Measurements from ENCODE around the gene SVOP.

Gene SVOP

DNA sequence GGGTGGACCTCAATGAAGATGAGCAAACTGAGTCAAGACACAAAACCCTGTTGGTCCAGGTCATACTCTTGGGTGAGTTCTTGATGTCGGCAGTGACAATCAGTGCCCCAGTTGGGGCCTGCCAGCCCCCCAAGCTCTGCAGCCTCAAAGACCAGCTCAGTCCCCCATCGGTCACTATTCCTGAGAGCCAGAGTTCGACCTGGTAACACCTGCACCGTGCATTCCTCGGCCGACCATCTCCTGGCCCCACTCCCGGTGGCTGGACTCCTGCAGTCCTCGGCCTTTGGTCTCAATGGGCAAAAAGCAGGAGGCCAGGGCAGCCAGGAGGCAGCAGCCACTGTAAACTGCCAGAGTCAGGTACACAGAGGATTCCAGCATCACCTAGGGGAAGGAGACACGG lies 108.5 kb downstream of the SVOP start:
- Histone ChIP-seq H3K9me3 (ENCODE audit: control insufficient read depth, insufficient read depth, low read length) (no peaks in the 10 kb centered on the region), H4K20me1 (ENCODE audit: control insufficient read depth, insufficient read depth, low read depth, low read length) (no peaks in the 10 kb centered on the region), H3K4me2 (ENCODE audit: low read length) (no peak overlapping the region), H3K27ac (ENCODE audit: low read depth, low read length) (no peak overlapping the region), H3K4me3 (ENCODE audit: low read length) (no peak overlapping the region), H3K79me2 (ENCODE audit: control insufficient read depth, low read length) (no peaks in the 10 kb centered on the region), H3K9me2 (replicated peaks; ENCODE audit: control insufficient read depth, low read length) (no peaks in the 10 kb centered on the region), H3K36me3 (ENCODE audit: control insufficient read depth, low read length) (no peaks in the 10 kb centered on the region), H3K27me3 (ENCODE audit: control insufficient read depth, low read length) (peaks cover 6% of the 10 kb centered on the region; the same call in 1 of the 2 replicates), H3F3A (ENCODE audit: control insufficient read depth, insufficient read depth) (no peaks in the 10 kb centered on the region), H3K4me1 (ENCODE audit: control insufficient read depth, low read length) (peaks cover 8% of the 10 kb centered on the region)
- TF ChIP-seq, protein P1, sequence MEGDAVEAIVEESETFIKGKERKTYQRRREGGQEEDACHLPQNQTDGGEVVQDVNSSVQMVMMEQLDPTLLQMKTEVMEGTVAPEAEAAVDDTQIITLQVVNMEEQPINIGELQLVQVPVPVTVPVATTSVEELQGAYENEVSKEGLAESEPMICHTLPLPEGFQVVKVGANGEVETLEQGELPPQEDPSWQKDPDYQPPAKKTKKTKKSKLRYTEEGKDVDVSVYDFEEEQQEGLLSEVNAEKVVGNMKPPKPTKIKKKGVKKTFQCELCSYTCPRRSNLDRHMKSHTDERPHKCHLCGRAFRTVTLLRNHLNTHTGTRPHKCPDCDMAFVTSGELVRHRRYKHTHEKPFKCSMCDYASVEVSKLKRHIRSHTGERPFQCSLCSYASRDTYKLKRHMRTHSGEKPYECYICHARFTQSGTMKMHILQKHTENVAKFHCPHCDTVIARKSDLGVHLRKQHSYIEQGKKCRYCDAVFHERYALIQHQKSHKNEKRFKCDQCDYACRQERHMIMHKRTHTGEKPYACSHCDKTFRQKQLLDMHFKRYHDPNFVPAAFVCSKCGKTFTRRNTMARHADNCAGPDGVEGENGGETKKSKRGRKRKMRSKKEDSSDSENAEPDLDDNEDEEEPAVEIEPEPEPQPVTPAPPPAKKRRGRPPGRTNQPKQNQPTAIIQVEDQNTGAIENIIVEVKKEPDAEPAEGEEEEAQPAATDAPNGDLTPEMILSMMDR (IDR thresholded peaks at IDR 0.05; ENCODE audit: low read depth, low read length, poor library complexity, severe bottlenecking): no peak
- TF ChIP-seq EZH2phosphoT487 (IDR thresholded peaks at IDR 0.05; ENCODE audit: borderline replicate concordance, low read length): no peak

DNA sequence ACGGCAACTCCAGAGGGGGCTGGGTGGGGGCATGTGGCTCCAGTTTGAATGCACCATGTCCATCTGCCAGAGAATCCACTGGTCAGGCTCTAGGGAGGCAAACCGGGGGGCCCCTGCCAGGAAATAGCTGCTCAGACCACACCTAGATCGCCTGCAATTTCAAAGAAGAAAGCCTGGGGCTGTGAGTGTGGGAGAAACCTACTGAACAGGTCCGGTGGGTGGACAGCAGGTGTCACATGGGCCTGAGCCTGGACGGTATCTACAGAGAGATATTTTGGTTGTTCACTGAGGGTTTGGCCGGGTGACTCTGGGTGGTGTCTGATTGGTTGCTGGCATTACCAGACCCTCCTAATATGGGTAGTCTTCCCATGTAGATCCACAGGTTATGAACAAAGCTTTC lies 109.0 kb downstream of the SVOP start:
- Histone ChIP-seq H3K4me1 (ENCODE audit: control insufficient read depth, low read length) (peaks cover 12% of the 10 kb centered on the region), H3K27me3 (ENCODE audit: control insufficient read depth, low read length) (peaks cover 6% of the 10 kb centered on the region; the same call in 1 of the 2 replicates), H3F3A (ENCODE audit: control insufficient read depth, insufficient read depth) (no peaks in the 10 kb centered on the region), H3K4me3 (ENCODE audit: low read length) (no peak overlapping the region), H3K9me2 (replicated peaks; ENCODE audit: control insufficient read depth, low read length) (no peaks in the 10 kb centered on the region), H3K9me3 (ENCODE audit: control insufficient read depth, insufficient read depth, low read length) (no peaks in the 10 kb centered on the region), H4K20me1 (ENCODE audit: control insufficient read depth, insufficient read depth, low read depth, low read length) (no peaks in the 10 kb centered on the region), H3K79me2 (ENCODE audit: control insufficient read depth, low read length) (no peaks in the 10 kb centered on the region), H3K27ac (ENCODE audit: low read depth, low read length) (no peak overlapping the region), H3K36me3 (ENCODE audit: control insufficient read depth, low read length) (no peaks in the 10 kb centered on the region), H3K4me2 (ENCODE audit: low read length) (no peak overlapping the region)
- TF ChIP-seq, protein P1 (IDR thresholded peaks at IDR 0.05; ENCODE audit: low read depth, low read length, poor library complexity, severe bottlenecking): no peak
- TF ChIP-seq EZH2phosphoT487 (IDR thresholded peaks at IDR 0.05; ENCODE audit: borderline replicate concordance, low read length): no peak

DNA sequence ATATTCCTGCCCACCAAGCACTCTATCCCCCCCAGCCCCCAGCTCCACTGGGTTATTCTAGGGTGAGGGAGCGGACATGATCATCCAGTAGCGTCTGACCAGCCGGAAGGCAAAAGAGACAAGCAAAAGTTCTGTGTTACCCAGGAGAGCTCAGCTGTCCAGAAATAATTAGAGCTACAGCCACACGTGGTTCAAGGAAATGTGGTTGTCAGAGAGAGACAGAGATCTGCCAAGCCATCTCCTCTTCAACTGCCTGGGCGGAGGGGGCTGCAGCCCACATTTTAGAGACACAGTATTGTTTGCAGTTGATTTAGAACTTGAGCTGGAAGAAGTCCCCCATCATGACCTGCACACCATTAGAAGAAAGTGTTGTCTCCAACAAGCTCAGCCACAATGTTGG lies 110.5 kb downstream of the SVOP start:
- Histone ChIP-seq H3K27ac (ENCODE audit: low read depth, low read length) (no peak overlapping the region), H3K4me2 (ENCODE audit: low read length) (no peak overlapping the region), H3K4me1 (ENCODE audit: control insufficient read depth, low read length) (peaks cover 28% of the 10 kb centered on the region), H3K79me2 (ENCODE audit: control insufficient read depth, low read length) (no peaks in the 10 kb centered on the region), H3F3A (ENCODE audit: control insufficient read depth, insufficient read depth) (no peaks in the 10 kb centered on the region), H4K20me1 (ENCODE audit: control insufficient read depth, insufficient read depth, low read depth, low read length) (no peaks in the 10 kb centered on the region), H3K9me3 (ENCODE audit: control insufficient read depth, insufficient read depth, low read length) (no peaks in the 10 kb centered on the region), H3K36me3 (ENCODE audit: control insufficient read depth, low read length) (no peaks in the 10 kb centered on the region), H3K4me3 (ENCODE audit: low read length) (no peak overlapping the region), H3K9me2 (replicated peaks; ENCODE audit: control insufficient read depth, low read length) (no peaks in the 10 kb centered on the region), H3K27me3 (ENCODE audit: control insufficient read depth, low read length) (peaks cover 6% of the 10 kb centered on the region; the same call in 1 of the 2 replicates)
- no peak for TF ChIP-seq EZH2phosphoT487 (IDR thresholded peaks at IDR 0.05; ENCODE audit: borderline replicate concordance, low read length)
- TF ChIP-seq, protein P1 (IDR thresholded peaks at IDR 0.05; ENCODE audit: low read depth, low read length, poor library complexity, severe bottlenecking): no peak

Data from DOHH2 (cell line).